GM19438 (cell line): ENCODE data around the gene WWP2.

ENCODE experiments used
- ATAC-seq: cut with Tn5 transposase; IDR thresholded peaks from one replicate; pipeline ENCODE4 v1.9.1; 2021; ENCODE audit warnings: low read depth; ENCODE audit not compliant: unreplicated experiment

Gene WWP2

GRCh38 chr16:69885722-69886121 lies 123.6 kb downstream of the WWP2 start:
- ATAC-seq, result no peak

GRCh38 chr16:69886726-69887125 lies 124.6 kb downstream of the WWP2 start:
- no peak for ATAC-seq

- no peak for ATAC-seq
These were observed 126.0 kb downstream of the WWP2 start for GRCh38 chr16:69888005-69888590.

GRCh38 chr16:69889295-69889964 lies 127.3 kb downstream of the WWP2 start:
- ATAC-seq, result no peak

GRCh38 chr16:69890114-69890891 lies 128.2 kb downstream of the WWP2 start:
- ATAC-seq, result no peak

GRCh38 chr16:69890892-69891282 lies 128.8 kb downstream of the WWP2 start:
- ATAC-seq, result no peak

- no peak for ATAC-seq
These were observed 130.2 kb downstream of the WWP2 start for GRCh38 chr16:69892378-69892777.

GRCh38 chr16:69893106-69893505 lies 131.0 kb downstream of the WWP2 start:
- ATAC-seq, result no peak

- ATAC-seq, result no peak
These were observed 132.5 kb downstream of the WWP2 start for GRCh38 chr16:69894676-69895075.

GRCh38 chr16:69903865-69904415 lies 141.8 kb downstream of the WWP2 start:
- no peak for ATAC-seq

- ATAC-seq, result no peak
These were observed 142.5 kb downstream of the WWP2 start for GRCh38 chr16:69904495-69905170.

GRCh38 chr16:69905171-69905555 lies 143.0 kb downstream of the WWP2 start:
- no peak for ATAC-seq

GRCh38 chr16:69906838-69907401 lies 144.8 kb downstream of the WWP2 start:
- no peak for ATAC-seq

GRCh38 chr16:69909043-69909442 lies 146.9 kb downstream of the WWP2 start:
- no peak for ATAC-seq

- no peak for ATAC-seq
These were observed 147.6 kb downstream of the WWP2 start for GRCh38 chr16:69909760-69910159.

- no peak for ATAC-seq
These were observed 148.8 kb downstream of the WWP2 start for GRCh38 chr16:69910964-69911363.

GRCh38 chr16:69916462-69916861 lies 154.3 kb downstream of the WWP2 start:
- no peak for ATAC-seq

GRCh38 chr16:69917311-69917710 lies 155.2 kb downstream of the WWP2 start:
- ATAC-seq, result no peak

- ATAC-seq, result no peak
These were observed 155.6 kb downstream of the WWP2 start for GRCh38 chr16:69917739-69918138.

- no peak for ATAC-seq
These were observed 156.1 kb downstream of the WWP2 start for GRCh38 chr16:69918241-69918640.

- no peak for ATAC-seq
These were observed 159.0 kb downstream of the WWP2 start for GRCh38 chr16:69921127-69921526.
